Measurements from ENCODE around the gene HLA-DPB1.
"Not testable (repeated sequence)": the region's sequence is repeated elsewhere in the genome, so short reads cannot be mapped to it uniquely, and the experiment has no call there.

Gene HLA-DPB1

DNA sequence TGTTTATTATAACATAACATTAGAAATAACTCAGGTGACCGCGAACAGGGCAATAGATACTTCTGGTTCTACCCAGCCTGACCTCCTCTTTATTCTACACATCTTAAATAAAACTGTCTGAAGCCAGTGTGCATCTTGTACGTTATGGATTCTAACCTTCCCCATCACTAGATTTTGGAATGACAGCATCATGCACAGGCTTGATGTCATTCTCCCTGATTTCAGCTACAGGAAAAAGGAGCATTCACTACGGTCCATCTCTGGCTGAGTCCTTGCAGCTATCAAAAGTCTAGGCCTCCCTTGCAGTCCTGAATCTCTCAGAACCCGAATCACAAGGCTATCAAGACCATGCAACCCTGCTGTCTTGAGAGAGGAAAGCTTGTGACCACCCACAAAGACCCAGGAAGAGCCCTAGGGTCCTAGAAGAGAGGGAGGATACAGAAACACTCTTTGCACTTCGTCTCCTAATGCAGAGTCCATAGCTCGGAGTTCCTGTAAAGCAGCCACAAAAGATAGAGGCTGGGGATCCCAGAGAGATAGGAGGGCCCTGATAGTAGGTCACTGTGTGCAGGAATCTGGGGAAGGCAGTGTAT is 3.2 kb upstream of the HLA-DPB1 start:
- no peak for DNase-seq

GRCh38 chr6:33073431-33073871 is 2.3 kb upstream of the HLA-DPB1 start, which contains the start of gene HLA-DPA1:
TSS of gene HLA-DPA1 (minus strand) at chr6:33073649.
- DNase-seq: no peak

DNA sequence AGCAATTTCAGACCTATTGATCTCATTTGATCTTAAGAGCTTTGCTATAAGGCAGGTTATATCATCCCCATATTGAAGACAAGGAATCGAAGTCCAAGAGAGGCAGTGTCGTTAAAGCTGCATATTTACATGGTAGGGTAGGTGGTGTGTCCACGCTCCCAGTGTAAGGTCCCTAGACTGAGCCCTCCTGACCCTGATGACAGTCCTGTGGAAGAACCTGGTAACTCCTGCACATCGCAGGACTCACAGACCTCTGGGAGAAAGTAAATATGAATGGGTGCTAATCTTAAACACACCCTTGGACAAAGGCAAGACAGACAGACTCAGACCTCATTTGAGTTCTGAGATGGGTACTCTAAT is 602 bp upstream of the HLA-DPB1 start:
- no peak for DNase-seq

GRCh38 chr6:33076406-33076934 is 680 bp downstream of the HLA-DPB1 start:
- no peak for DNase-seq

DNA sequence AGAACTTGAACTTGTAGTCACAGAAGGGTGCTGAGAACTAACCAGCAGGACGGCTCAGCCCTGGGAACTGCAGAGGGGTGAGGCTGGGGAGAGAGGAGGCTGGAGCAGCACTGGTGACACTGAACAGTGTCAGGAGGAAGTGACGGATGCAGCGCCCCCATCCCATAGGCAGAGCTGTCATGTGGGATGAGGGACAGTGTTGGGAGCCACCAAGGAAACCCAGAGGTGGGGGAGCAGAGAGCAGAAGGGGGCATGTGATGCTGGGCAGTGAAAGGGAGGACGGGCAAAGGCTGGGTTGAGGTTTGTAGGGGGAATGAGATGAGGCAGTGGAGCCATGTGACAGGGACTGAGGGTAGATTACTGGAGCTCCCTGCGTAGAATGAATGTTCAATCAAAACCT is 2.1 kb downstream of the HLA-DPB1 start:
- no peak for DNase-seq

DNA sequence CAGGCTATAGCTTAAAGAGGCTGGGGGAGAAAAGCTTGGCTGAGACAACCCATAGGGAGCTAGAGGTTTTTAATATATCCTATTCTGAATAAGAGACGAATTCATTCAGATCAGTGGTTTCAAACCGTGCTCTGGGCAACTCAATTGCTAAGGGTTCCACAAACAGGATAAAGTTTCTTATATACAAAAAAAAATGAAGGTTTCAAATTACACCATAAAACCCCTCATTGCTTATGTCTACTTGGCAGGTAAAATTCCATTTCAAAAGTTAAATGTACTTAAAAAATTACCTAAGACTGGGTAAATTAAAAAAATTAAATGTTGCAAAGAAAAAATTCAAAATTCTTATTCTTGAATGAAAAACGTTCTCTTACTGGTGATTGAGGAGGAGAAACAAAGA is 2.7 kb downstream of the HLA-DPB1 start:
- no peak for DNase-seq

DNA sequence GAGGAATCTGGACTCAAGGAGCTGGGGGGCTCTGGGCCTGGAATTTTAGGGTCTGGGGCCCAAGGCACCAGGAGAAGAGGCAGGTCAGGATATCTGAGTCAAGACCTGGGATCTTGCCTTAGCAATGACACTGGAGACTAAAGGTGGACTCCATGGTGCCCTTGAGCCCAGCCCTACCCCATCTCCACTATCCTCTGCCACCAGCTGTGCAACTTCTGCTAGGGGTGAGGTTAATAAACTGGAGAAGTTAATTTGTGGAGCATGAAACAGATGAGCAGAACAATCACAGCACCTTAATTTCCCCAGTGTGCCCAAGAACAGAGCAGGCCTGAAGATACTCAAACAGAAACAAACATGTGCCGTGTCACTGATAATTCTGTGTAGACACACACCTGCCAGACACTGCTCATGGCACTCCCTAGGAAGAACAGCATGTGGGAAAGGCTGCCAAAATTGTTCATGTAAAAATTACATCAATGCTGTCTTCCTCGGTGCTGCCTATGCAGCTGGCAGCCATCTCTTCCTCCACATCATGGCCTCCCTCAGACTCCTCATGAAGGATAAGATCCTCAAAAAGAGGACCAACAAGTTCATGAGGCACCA is 3.2 kb downstream of the HLA-DPB1 start:
- no peak for DNase-seq

DNA sequence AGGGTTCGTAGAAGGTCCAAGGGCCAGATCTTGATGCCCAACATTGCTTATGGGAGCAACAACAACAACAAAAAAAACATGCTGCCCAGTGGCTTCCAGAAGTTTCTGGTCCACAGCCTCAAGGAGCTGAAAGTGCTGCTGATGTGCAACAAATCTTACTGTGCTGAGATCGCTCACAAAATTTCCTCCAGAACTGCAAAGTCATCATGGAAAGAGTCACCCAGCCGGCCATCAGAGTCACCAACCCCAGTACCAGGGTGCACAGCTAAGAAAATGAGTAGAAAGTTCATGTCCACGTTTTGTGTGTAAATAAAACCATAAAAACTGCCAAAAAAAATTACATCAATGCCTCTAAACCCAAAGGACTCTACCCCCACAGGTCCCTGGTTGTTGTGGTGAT is 3.8 kb downstream of the HLA-DPB1 start:
- no peak for DNase-seq

DNA sequence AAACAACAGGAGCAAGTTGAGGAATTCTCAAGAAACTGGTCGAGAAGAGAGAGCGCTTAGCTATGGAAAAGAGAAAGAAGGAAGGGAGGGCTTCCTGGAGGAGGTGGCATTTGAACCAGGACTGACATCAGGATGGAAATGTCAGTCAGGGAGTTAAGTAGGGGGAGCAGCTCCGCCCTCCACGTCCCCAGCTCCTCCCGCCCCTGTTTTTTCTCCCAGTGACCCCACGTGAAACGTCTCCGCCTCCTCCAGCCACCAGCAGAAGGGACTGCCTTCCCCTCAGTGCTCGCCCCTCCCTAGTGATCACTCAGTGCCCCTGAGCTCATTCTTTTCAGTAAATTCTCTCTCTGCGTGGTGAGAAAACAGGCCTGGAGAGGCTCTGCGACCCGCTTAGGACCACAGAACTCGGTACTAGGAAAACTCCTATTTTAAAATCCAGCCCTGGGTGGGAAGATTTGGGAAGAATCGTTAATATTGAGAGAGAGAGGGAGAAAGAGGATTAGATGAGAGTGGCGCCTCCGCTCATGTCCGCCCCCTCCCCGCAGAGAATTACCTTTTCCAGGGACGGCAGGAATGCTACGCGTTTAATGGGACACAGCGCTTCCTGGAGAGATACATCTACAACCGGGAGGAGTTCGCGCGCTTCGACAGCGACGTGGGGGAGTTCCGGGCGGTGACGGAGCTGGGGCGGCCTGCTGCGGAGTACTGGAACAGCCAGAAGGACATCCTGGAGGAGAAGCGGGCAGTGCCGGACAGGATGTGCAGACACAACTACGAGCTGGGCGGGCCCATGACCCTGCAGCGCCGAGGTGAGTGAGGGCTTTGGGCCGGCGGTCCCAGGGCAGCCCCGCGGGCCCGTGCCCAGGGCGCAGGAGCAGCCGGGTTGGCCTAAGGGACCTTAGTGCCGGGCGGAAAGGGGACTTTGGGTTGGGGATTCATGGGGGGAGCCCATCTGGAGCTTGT is 4.6 kb downstream of the HLA-DPB1 start:
- no peak for DNase-seq

- no peak for DNase-seq
These were observed 5.5 kb downstream of the HLA-DPB1 start for GRCh38 chr6:33081098-33081824.

- DNase-seq: no peak
These were observed 6.9 kb downstream of the HLA-DPB1 start for GRCh38 chr6:33082702-33083101.

- no peak for DNase-seq
These were observed 9.8 kb downstream of the HLA-DPB1 start for GRCh38 chr6:33085627-33086026.

GRCh38 chr6:33088258-33088930 is 12.6 kb downstream of the HLA-DPB1 start:
- no peak for DNase-seq

DNA sequence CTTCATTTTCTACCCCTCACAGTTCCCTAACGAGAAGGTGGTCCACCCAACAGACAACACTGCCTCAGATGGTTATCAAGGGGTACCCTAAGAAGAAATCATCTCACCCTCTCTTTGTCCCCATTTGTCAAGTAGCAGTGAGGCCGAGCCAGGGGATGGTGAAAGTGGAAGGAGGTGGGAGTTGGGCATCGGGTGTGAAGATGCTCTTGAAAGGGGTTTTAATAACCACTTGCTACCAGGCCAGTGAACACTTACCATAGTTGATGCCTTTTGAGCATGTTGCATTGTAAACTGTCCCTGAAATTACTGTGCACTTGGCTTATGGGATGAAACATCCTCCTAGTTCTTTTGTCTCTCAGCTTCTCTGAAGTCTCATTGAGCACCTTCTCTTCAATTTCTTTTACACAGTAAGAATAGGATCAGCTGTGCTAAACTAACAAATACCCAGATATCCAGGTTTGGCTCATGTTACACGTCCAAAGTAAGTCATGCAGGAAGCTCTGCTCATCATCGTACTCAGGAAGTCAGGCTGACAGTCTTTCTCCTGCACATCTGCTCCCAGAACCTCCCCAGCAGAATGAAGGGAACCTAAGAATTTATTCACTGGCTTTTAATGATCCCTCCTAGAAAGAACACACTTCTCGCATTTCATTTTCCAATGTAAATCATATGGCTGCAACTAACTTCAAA is 13.3 kb downstream of the HLA-DPB1 start:
- DNase-seq: no peak

DNA sequence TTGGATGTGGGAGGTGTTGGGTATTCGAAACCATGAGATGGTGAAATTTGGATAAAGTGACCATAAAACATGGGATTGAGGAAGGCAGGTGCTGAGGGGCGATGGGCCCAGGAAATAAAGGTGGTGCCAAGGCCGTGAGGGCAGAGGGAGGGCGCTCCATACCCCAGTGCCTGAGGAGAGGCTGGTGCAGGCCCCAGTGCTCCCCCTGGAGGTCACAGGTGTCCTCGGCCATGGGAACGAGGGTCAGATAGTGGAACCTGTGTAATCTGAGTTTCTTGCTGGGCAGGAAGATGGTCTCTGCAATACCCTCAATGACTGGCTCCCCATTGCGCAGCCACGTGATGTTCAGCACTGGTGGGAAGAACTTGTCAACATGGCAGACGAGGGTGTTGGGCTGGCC is 16.2 kb downstream of the HLA-DPB1 start:
- DNase-seq: no peak

DNA sequence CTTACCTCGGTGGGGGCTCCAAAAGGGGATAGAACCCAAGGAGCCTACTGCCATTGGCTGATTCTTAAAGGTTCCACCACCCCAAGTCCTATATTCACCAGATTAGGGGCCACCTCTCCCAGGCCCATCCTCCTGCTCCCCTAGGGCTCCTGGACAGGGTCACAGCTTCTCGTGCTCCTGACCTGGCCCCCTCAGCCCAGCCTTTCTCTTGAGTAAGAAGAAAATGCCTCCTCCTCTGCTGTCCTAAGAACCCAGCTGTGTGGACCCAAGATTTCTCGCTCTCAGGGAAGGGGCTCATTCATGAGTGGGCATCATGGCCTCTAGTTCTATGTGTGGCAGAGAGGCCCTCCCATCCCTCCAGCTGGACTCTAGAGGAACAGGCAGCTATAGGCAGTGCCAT is 16.6 kb downstream of the HLA-DPB1 start:
- DNase-seq: no peak

- no peak for DNase-seq
These were observed 18.1 kb downstream of the HLA-DPB1 start for GRCh38 chr6:33093855-33094254.

- DNase-seq: no peak
These were observed 19.9 kb downstream of the HLA-DPB1 start for GRCh38 chr6:33095681-33096080.

- DNase-seq: not testable (repeated sequence)
These were observed 25.4 kb downstream of the HLA-DPB1 start for GRCh38 chr6:33101121-33101737.

- no peak for DNase-seq
These were observed 28.0 kb downstream of the HLA-DPB1 start for GRCh38 chr6:33103776-33104175.

- DNase-seq: no peak
These were observed 29.1 kb downstream of the HLA-DPB1 start for GRCh38 chr6:33104887-33105286.

Data from SIG-M5 (cell line).